Endothelial cell of hepatic sinusoid (primary cell): Measurements from ENCODE around the gene TMEM52.

Source experiments
- in situ Hi-C: cut with HindIII; loops from 2 replicates; pipeline ENCODE4 v1.10.0; 2017; ENCODE audit warnings: low sequenced_read_pairs

TMEM52 gene

DNA sequence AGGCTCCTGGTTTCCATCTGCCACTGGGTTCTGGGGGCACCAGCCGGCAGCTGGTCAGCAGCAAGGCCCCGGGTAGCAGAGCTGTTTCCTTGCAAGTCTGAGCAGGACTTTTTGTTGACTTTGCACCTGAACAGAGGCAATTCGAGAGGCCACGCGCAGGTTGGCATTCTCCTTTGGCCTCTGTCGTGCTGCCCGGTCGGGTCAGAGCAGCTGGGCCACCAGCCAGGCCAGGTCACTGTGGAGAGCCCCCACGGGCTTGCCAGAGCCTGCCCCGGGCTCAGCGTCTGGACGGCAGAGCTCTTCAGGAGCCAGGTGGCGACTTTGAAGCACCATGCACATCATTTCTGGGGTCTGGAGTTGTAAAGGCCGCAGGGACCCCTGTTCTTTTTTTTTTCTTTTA lies 28.4 kb upstream of the TMEM52 start:
- in situ Hi-C loops = no loop called here

DNA sequence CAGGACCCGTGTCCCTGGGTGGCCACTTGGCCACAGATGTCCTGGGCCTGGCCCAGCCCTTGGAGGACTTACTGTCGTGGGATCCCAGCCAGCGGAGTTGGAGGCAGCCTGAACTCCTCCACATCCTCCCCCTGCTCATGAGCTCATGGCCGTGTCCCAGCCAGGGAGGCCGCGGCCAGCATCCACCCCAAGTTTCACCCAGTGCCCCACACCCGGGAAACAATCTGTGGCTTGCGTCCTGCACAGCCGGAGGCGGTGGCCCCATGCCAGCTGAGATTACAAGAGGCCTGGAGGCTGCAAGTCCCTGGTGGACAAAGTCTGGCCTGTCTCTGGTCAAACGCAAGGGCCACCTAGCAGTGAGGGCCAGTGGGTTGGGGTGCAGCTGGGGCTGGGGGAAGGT lies 27.5 kb upstream of the TMEM52 start:
- in situ Hi-C loops = no loop called here

DNA sequence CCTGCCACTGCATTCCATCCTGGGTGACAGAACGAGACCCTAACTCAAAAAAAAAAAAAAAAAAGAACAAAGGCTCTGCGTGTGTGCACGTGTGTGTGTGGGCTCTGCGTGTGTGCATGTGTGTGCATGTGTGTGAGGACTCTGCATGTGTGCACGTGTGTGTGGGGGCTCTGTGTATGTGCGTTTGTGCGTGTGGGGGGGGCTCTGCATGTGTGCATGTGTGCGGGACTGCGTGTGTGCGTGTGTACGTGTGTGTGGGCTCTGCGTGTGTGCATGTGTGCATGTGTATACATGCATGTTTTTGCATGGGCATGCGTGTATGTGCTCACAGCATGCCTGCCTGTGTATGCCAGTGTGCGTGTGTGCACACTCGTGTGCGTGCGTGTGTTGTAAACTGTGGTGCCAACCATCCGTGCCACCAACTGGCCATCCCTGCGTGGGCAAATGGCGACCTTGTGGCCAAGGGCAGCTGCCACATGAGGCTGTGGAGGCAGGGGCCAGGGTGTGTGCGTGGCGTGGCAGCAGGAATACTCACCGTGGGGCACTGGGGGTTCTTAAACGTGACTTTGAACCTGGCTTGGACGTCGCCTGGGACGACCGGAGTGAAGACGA lies 26.8 kb upstream of the TMEM52 start:
- in situ Hi-C loops = no loop called here

- in situ Hi-C loops = no loop called here
Measured at GRCh38 chr1:1943834-1944570, 24.9 kb upstream of the TMEM52 start.

- in situ Hi-C loops = no loop called here
Measured at GRCh38 chr1:1942753-1943656, 23.9 kb upstream of the TMEM52 start.

GRCh38 chr1:1941868-1942752 lies 23.0 kb upstream of the TMEM52 start:
- in situ Hi-C loops = no loop called here

DNA sequence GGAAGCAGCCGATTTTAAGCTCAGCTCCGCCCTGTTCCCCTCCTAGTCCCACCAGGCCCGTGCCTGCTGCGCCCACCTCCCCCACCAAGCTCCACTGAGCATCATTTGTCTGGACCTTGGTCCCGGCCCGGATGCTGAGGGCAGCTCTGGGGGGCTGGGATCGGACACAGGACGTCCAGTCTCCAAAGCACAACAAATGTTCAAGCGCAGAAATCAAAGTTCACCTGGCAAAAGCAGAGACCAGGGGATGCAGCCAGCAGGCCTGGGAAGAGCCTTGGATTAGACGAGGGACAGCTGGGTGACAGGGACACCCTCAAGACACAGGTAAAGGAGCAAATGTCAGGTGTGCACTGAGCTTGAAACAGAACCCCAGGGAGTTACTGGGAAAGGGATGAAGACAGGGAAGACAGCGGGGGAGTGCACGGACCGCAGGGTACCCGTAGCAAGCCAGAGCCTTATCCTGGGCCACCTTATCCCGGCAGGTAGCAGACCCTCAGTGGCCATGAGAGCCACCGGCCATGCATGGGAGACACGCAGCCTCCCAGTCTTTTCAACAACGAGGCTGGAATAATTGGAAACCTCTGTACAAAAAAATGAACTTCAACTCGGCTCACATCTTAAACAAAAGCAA lies 22.2 kb upstream of the TMEM52 start:
- in situ Hi-C loops = no loop called here

- in situ Hi-C loops = no loop called here
Measured at GRCh38 chr1:1940123-1940425, 21.0 kb upstream of the TMEM52 start.

DNA sequence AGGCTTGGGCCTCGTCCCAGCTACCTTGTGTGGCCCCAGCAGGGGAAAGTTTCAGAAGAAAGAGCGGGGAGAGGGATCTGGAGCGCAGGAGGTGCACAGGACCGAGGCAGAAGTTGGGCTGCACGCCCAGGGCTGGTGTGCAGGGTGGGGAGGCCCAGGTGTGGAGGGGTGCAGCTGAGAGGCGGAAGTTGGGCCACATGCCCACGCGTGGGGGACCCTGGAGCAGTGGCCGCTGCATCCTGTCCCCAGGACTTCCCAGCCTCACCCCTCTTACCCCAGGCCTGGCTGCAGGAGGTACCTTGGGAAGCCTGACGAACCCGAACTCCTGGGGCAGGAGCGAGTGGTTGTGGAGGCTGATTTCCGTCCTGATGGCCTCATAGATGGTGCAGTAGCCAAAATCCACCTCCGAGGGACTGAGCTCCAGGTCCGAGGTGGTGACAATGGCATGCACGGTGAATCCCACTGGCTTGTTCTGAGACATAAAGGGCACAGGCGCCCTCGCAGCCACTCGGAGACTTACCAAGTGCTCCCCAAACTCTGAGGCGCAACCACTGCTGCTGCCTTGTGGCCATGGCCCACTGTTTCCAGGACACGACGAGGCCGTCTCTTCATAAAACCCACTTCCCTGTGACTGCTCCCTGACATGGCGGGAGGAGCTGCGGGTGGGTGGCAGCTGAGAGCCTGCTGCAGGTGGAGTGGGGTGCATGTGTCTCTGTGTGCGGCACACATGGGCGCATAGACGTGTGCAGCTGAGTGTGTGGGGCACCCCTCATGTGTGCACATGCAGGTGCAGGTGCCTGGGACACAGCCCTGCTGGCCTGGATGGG lies 20.4 kb upstream of the TMEM52 start:
- in situ Hi-C loops = no loop called here

DNA sequence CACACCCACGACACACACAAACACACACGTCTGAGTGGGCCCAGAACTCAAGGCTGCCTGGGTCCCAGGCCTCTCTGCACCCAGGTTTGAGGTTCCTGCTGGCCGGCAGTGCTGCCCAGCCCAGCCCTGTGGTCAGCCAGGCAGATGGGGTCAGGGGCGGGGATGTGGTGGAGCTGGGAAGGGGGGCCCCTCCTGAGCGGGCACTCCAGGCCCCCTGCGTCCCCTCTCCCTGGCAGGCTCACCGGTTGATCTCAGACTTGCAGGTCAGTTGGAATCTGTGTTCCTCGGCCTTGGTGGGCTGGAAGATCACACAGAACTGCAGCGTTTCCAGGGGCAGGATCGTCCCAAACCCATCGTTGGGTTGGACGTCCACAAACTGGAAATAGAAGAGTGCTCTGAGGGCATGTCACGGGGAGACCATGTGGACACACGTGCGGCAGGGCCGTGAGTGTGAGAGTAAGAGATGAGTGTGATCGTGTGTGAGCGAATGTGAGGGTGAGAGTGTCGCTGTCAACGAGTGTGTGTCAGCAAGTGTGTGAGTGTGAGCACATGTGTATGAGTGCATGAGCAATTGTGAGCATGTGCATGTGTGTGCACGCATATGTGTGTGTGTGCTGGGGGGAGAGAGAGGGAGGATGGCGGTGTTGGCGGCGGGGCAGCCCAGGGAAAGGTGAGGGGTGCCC lies 19.7 kb upstream of the TMEM52 start:
- in situ Hi-C loops = no loop called here

DNA sequence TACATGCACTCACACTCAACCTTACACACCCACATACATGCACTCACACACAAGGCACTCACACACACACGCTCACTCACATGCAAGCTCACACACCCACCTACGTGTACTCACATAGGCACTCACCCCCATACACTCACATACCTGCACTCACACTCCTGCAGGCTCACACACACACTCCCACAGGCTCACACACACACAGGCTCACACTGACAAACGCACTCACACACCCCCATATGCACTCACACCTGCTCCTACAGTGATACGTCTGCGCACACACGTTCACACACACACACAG lies 19.1 kb upstream of the TMEM52 start:
- in situ Hi-C loops = no loop called here

GRCh38 chr1:1937549-1938275 lies 18.6 kb upstream of the TMEM52 start:
- in situ Hi-C loops = no loop called here

GRCh38 chr1:1937061-1937460 lies 18.0 kb upstream of the TMEM52 start:
- in situ Hi-C loops = no loop called here

DNA sequence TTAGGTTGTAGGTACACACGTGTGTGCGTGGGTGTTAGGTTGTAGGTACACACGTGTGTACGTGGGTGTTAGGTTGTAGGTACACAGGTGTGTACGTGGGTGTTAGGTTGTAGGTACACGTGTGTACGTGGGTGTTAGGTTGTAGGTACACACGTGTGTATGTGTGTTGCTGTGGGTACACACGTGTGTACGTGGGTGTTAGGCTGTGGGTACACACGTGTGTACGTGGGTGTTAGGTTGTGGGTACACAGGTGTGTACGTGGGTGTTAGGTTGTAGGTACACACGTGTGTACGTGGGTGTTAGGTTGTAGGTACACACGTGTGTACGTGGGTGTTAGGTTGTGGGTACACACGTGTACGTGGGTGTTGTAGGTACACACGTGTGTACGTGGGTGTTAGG lies 15.8 kb upstream of the TMEM52 start:
- in situ Hi-C loops = loop anchor here (5.0 kb wide), 1 partner anchor 57 kb away; no protein-coding TSS in a partner anchor

DNA sequence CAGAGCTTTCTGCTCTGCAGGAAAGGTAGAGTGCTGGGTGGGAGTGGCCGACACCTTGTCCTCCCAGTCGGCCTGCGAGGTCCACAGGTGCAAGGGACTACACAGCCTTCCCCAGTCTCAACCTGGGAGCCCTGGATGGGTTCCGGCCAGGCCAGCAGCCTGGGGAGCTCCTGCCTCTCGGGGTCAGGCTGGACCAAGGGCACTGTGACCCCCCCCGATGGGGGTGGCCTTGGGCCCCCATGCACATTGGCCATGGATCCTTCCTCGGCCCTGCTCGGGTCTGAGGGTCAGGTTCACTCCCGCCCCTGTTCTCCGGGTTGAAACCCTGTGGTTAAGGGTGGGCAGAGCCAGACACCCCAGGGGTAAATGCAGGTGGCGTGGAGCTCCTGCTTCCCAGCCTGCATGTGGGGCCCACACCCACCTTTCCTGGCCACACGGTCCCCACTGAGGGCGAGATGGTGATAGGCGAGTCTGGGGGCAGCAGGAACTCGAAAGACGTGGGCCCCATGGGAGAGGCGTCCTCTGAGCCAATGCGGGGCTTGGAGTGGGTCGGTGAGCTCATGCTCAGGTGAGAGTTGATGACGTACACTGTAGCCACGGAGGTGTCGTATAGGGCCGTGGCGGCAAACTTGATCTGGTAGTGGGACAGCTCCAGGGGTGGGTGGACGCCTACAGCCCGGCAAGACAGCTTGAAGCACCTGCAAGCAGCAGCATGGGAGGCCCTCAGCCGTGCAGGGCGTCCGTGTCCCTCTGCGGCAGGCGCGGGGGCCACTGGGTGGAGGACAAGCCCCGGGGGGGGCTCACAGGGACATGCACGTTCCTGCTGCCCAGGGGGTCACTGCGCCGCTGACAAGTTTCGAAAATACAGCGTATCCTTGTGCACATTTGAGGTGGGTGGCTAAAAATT lies 10.8 kb upstream of the TMEM52 start:
- in situ Hi-C loops = loop anchor here (5.0 kb wide), 1 partner anchor 62 kb away; no protein-coding TSS in a partner anchor

DNA sequence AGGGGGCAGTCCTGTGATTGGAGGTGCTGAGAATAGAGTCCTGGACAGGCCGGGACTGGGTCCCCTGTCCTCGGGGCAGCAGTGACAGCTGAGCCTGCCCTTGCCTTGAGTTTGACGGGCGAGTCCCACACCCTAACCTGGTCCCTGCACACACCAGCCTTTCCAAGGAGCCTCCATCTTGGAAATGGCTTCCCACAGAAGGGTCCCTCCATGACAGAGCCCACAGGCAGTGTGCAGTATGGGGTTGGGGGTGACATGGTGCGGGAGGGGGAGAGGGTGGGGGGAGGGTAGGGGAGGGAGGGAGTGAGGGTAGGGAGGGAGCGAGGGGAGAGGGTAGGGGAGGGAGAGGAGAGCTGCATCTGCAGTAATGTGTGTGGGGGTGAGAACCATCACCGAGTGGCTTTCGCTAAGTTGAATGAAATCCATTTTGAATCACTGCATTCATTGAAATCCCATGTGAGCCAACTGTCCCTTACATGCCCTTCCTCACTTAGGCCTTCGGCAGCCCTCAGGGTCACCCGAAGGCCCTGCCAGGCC lies 10.1 kb upstream of the TMEM52 start:
- in situ Hi-C loops = no loop called here
